HL-60 (cell line): Measurements from ENCODE around the gene IPCEF1.
"Not testable (repeated sequence)": the region's sequence is repeated elsewhere in the genome, so short reads cannot be mapped to it uniquely, and the experiment has no call there.

Experiments
- CTCF ChIP-seq: IDR thresholded peaks from one replicate; pipeline ENCODE4 v1.5.1; 2011; ENCODE audit warnings: low read length, control low read depth, inconsistent platforms; ENCODE audit not compliant: insufficient read depth
- GABPA ChIP-seq: IDR thresholded peaks from 2 replicates; pipeline ENCODE4 v1.6.1; 2012; ENCODE audit warnings: low read depth
- POLR2AphosphoS5 ChIP-seq: IDR thresholded peaks from 2 replicates; pipeline ENCODE4 v1.6.1; 2012; ENCODE audit warnings: low read depth
- REST ChIP-seq: IDR thresholded peaks from 2 replicates; pipeline ENCODE4 v1.6.1; 2012; ENCODE audit warnings: low read depth; ENCODE audit not compliant: insufficient replicate concordance
- SPI1 ChIP-seq: IDR thresholded peaks from 2 replicates; pipeline ENCODE4 v1.6.1; 2012; ENCODE audit warnings: low read depth, mild to moderate bottlenecking, borderline replicate concordance

- TF ChIP-seq CTCF, POLR2AphosphoS5, GABPA, REST, SPI1: not testable (repeated sequence)
These were observed 184.2 kb downstream of the IPCEF1 start for GRCh38 chr6:154172393-154172792.
